Measurements from ENCODE around the gene TACR2. TPM values are rescaled to one million over a fixed set of nuclear protein-coding genes. Genes with fewer than 3 reads are reported as not detected.

The TACR2 gene
- total RNA-seq, 1 donor from 2014 or later = not detected

- no peaks in the 10 kb centered on the region for H3K27me3 Mint-ChIP-seq (ENCODE audit: insufficient read depth)
- peaks cover 5% of the 10 kb centered on the region for H3K4me1 Mint-ChIP-seq (ENCODE audit: low read depth)
- H3K36me3 Mint-ChIP-seq (ENCODE audit: low read depth) = peaks cover 57% of the 10 kb centered on the region
- no peak overlapping the region for H3K4me3 Mint-ChIP-seq
- no peaks in the 10 kb centered on the region for H3K9me3 Mint-ChIP-seq
- intact Hi-C loops (cut with micrococcal nuclease) = no loop called here
- DNase-seq (ENCODE audit: low spot score) = no peak
- no peak overlapping the region for H3K27ac Mint-ChIP-seq
Observed at GRCh38 chr10:69382382-69383117, 34.2 kb downstream of the TACR2 start.

GRCh38 chr10:69379800-69380199 is 36.9 kb downstream of the TACR2 start:
- DNase-seq (ENCODE audit: low spot score) = no peak
- peaks cover 47% of the 10 kb centered on the region for H3K36me3 Mint-ChIP-seq (ENCODE audit: low read depth)

GRCh38 chr10:69377933-69378332 is 38.8 kb downstream of the TACR2 start:
- no peak for DNase-seq (ENCODE audit: low spot score)
- Mint-ChIP-seq H3K4me1 (ENCODE audit: low read depth) (peaks cover 5% of the 10 kb centered on the region), H3K9me3 (no peaks in the 10 kb centered on the region), H3K27me3 (ENCODE audit: insufficient read depth) (no peaks in the 10 kb centered on the region), H3K27ac (no peak overlapping the region), H3K36me3 (ENCODE audit: low read depth) (peaks cover 42% of the 10 kb centered on the region), H3K4me3 (no peak overlapping the region)
- intact Hi-C loops (cut with micrococcal nuclease) = no loop called here

More at GRCh38 chr10:69379800-69380199, 36.9 kb downstream of the TACR2 start:
- no peak overlapping the region for H3K27ac Mint-ChIP-seq
- H3K27me3 Mint-ChIP-seq (ENCODE audit: insufficient read depth) = no peaks in the 10 kb centered on the region
- peaks cover 5% of the 10 kb centered on the region for H3K4me1 Mint-ChIP-seq (ENCODE audit: low read depth)
- no peaks in the 10 kb centered on the region for H3K9me3 Mint-ChIP-seq
- H3K4me3 Mint-ChIP-seq = no peak overlapping the region
- intact Hi-C loops (cut with micrococcal nuclease) = no loop called here

- H3K36me3 Mint-ChIP-seq (ENCODE audit: low read depth) = peaks cover 40% of the 10 kb centered on the region
- no peak overlapping the region for H3K4me3 Mint-ChIP-seq
- intact Hi-C loops (cut with micrococcal nuclease) = no loop called here
- DNase-seq (ENCODE audit: low spot score) = no peak
- H3K4me1 Mint-ChIP-seq (ENCODE audit: low read depth) = peaks cover 5% of the 10 kb centered on the region
- H3K27me3 Mint-ChIP-seq (ENCODE audit: insufficient read depth) = no peaks in the 10 kb centered on the region
- H3K9me3 Mint-ChIP-seq = no peaks in the 10 kb centered on the region
- peak overlapping the region; percentile 49 for H3K27ac Mint-ChIP-seq
Observed at GRCh38 chr10:69377191-69377590, 39.5 kb downstream of the TACR2 start.

GRCh38 chr10:69376662-69377061 is 40.1 kb downstream of the TACR2 start:
- Mint-ChIP-seq H3K9me3 (no peaks in the 10 kb centered on the region), H3K4me1 (ENCODE audit: low read depth) (peaks cover 5% of the 10 kb centered on the region), H3K36me3 (ENCODE audit: low read depth) (peaks cover 41% of the 10 kb centered on the region), H3K27me3 (ENCODE audit: insufficient read depth) (no peaks in the 10 kb centered on the region), H3K4me3 (no peak overlapping the region), H3K27ac (no peak overlapping the region)
- intact Hi-C loops (cut with micrococcal nuclease) = no loop called here
- no peak for DNase-seq (ENCODE audit: low spot score)

- H3K4me1 Mint-ChIP-seq (ENCODE audit: low read depth) = peaks cover 5% of the 10 kb centered on the region
- no peaks in the 10 kb centered on the region for H3K9me3 Mint-ChIP-seq
- DNase-seq (ENCODE audit: low spot score) = no peak
- H3K27me3 Mint-ChIP-seq (ENCODE audit: insufficient read depth) = no peaks in the 10 kb centered on the region
- H3K4me3 Mint-ChIP-seq = no peak overlapping the region
- intact Hi-C loops (cut with micrococcal nuclease) = no loop called here
- H3K36me3 Mint-ChIP-seq (ENCODE audit: low read depth) = peaks cover 52% of the 10 kb centered on the region
- no peak overlapping the region for H3K27ac Mint-ChIP-seq
Observed at GRCh38 chr10:69375307-69376151, 41.2 kb downstream of the TACR2 start.

GRCh38 chr10:69374931-69375306 is 41.8 kb downstream of the TACR2 start:
- no peak for DNase-seq (ENCODE audit: low spot score)
- Mint-ChIP-seq H3K4me1 (ENCODE audit: low read depth) (peaks cover 5% of the 10 kb centered on the region), H3K4me3 (no peak overlapping the region), H3K9me3 (no peaks in the 10 kb centered on the region), H3K27me3 (ENCODE audit: insufficient read depth) (no peaks in the 10 kb centered on the region), H3K36me3 (ENCODE audit: low read depth) (peaks cover 52% of the 10 kb centered on the region), H3K27ac (no peak overlapping the region)
- intact Hi-C loops (cut with micrococcal nuclease) = no loop called here

- Mint-ChIP-seq H3K4me1 (ENCODE audit: low read depth) (peaks cover 5% of the 10 kb centered on the region), H3K9me3 (no peaks in the 10 kb centered on the region), H3K27me3 (ENCODE audit: insufficient read depth) (no peaks in the 10 kb centered on the region), H3K36me3 (ENCODE audit: low read depth) (peaks cover 52% of the 10 kb centered on the region), H3K4me3 (no peak overlapping the region), H3K27ac (peak overlapping the region; percentile 19)
- intact Hi-C loops (cut with micrococcal nuclease) = no loop called here
- no peak for DNase-seq (ENCODE audit: low spot score)
Observed at GRCh38 chr10:69374242-69374641, 42.5 kb downstream of the TACR2 start.

GRCh38 chr10:69372126-69372980 is 44.4 kb downstream of the TACR2 start:
- no peak for DNase-seq (ENCODE audit: low spot score)
- no peak overlapping the region for H3K27ac Mint-ChIP-seq
- H3K36me3 Mint-ChIP-seq (ENCODE audit: low read depth) = peaks cover 45% of the 10 kb centered on the region
- H3K27me3 Mint-ChIP-seq (ENCODE audit: insufficient read depth) = no peaks in the 10 kb centered on the region
- no peaks in the 10 kb centered on the region for H3K9me3 Mint-ChIP-seq
- intact Hi-C loops (cut with micrococcal nuclease) = no loop called here
- no peak overlapping the region for H3K4me3 Mint-ChIP-seq
- no peaks in the 10 kb centered on the region for H3K4me1 Mint-ChIP-seq (ENCODE audit: low read depth)

GRCh38 chr10:69367469-69367868 is 49.2 kb downstream of the TACR2 start:
- intact Hi-C loops (cut with micrococcal nuclease) = no loop called here
- no peak overlapping the region for H3K27ac Mint-ChIP-seq
- H3K27me3 Mint-ChIP-seq (ENCODE audit: insufficient read depth) = no peaks in the 10 kb centered on the region
- no peak for DNase-seq (ENCODE audit: low spot score)
- peaks cover 25% of the 10 kb centered on the region for H3K4me1 Mint-ChIP-seq (ENCODE audit: low read depth)
- H3K4me3 Mint-ChIP-seq = no peak overlapping the region
- peaks cover 52% of the 10 kb centered on the region for H3K36me3 Mint-ChIP-seq (ENCODE audit: low read depth)
- no peaks in the 10 kb centered on the region for H3K9me3 Mint-ChIP-seq

- no peak overlapping the region for H3K27ac Mint-ChIP-seq
- DNase-seq (ENCODE audit: low spot score) = no peak
- no peaks in the 10 kb centered on the region for H3K9me3 Mint-ChIP-seq
- intact Hi-C loops (cut with micrococcal nuclease) = no loop called here
- H3K4me3 Mint-ChIP-seq = no peak overlapping the region
- H3K36me3 Mint-ChIP-seq (ENCODE audit: low read depth) = peaks cover 48% of the 10 kb centered on the region
- peaks cover 30% of the 10 kb centered on the region for H3K4me1 Mint-ChIP-seq (ENCODE audit: low read depth)
- no peaks in the 10 kb centered on the region for H3K27me3 Mint-ChIP-seq (ENCODE audit: insufficient read depth)
Observed at GRCh38 chr10:69366738-69367137, 50.0 kb downstream of the TACR2 start.

- DNase-seq (ENCODE audit: low spot score) = no peak
- intact Hi-C loops (cut with micrococcal nuclease) = no loop called here
- Mint-ChIP-seq H3K4me3 (no peak overlapping the region), H3K27ac (no peak overlapping the region), H3K27me3 (ENCODE audit: insufficient read depth) (no peaks in the 10 kb centered on the region), H3K4me1 (ENCODE audit: low read depth) (peaks cover 50% of the 10 kb centered on the region), H3K36me3 (ENCODE audit: low read depth) (peaks cover 37% of the 10 kb centered on the region), H3K9me3 (no peaks in the 10 kb centered on the region)
Observed at GRCh38 chr10:69364232-69364940, 52.3 kb downstream of the TACR2 start.

Measured in activated T-helper 1 cell treated with anti-CD3 and anti-CD28 coated beads, Interleukin-12 subunit alpha, Interleukin-12 subunit beta, Interleukin-2, Interleukin-4 antibody, amounts not matched to agents 30 ng/mL and 10 ng/mL and 1 ng/mL, durations not matched to agents 14 hours and 24 hours and 36 hours (primary cell).